Fibroblast of lung (primary cell): ENCODE data around the gene ZNF547. TPM values are rescaled to one million over a fixed set of nuclear protein-coding genes. Genes with fewer than 3 reads are reported as not detected.
"Not testable (repeated sequence)": the region's sequence is repeated elsewhere in the genome, so short reads cannot be mapped to it uniquely, and the experiment has no call there.

Source experiments
- DNase-seq, 2 donors: peaks; one replicate each; pipeline versions ENCODE4 v3.0.0 to v3.0.0-alpha.2; 2010; ENCODE audit warnings: low read depth in 2 of 2
- H2AFZ ChIP-seq: 2 replicates; pipeline ENCODE4 v1.5.1; 2012; ENCODE audit warnings: low read length, control low read depth, inconsistent platforms
- H3K27ac ChIP-seq: 2 replicates; pipeline ENCODE4 v1.5.1; 2011; ENCODE audit warnings: low read length, control low read depth; ENCODE audit not compliant: insufficient read depth
- H3K27me3 ChIP-seq: 2 replicates; pipeline ENCODE4 v1.5.1; 2011; ENCODE audit warnings: mild to moderate bottlenecking, low read length; ENCODE audit not compliant: control insufficient read depth, insufficient read depth
- H3K36me3 ChIP-seq: 2 replicates; pipeline ENCODE4 v1.5.1; 2011; ENCODE audit warnings: low read length; ENCODE audit not compliant: control insufficient read depth, insufficient read depth
- H3K4me1 ChIP-seq: 2 replicates; pipeline ENCODE4 v1.5.1; 2011; ENCODE audit warnings: low read length; ENCODE audit not compliant: control insufficient read depth, insufficient read depth; ENCODE audit errors: extremely low read depth
- H3K4me2 ChIP-seq: 2 replicates; pipeline ENCODE4 v1.5.1; 2011; ENCODE audit warnings: low read length, control low read depth; ENCODE audit not compliant: insufficient read depth; ENCODE audit errors: extremely low read depth
- H3K4me3 ChIP-seq, 4 experiments: fragments of 200-600 bp in 1 of 4; sonication (generic) in 1 of 4; replicated peaks in 1 of 4; 2 replicates each; pipeline ENCODE4 v1.5.1; 2011 to 2016; ENCODE audit warnings: low read length in 4 of 4, low read depth in 3 of 4, mild to moderate bottlenecking in 3 of 4, control low read depth in 2 of 4, inconsistent platforms in 1 of 4, mixed read lengths in 1 of 4; ENCODE audit not compliant: insufficient read depth in 1 of 4; ENCODE audit errors: control extremely low read depth in 1 of 4
- H3K79me2 ChIP-seq: 2 replicates; pipeline ENCODE4 v1.5.1; 2012; ENCODE audit warnings: mild to moderate bottlenecking, low read length, inconsistent platforms; ENCODE audit not compliant: control insufficient read depth, insufficient read depth
- H3K9ac ChIP-seq: 2 replicates; pipeline ENCODE4 v1.5.1; 2011; ENCODE audit warnings: mild to moderate bottlenecking, low read length, control low read depth; ENCODE audit not compliant: insufficient read depth
- H3K9me3 ChIP-seq: 2 replicates; pipeline ENCODE4 v1.5.1; 2012; ENCODE audit warnings: low read depth, low read length; ENCODE audit not compliant: control insufficient read depth, insufficient read depth
- H4K20me1 ChIP-seq: 2 replicates; pipeline ENCODE4 v1.5.1; 2011; ENCODE audit warnings: low read length; ENCODE audit not compliant: control insufficient read depth, insufficient read depth; ENCODE audit errors: extremely low read depth
- CTCF ChIP-seq, 2 donors: IDR thresholded peaks in 1 of 2; conservative IDR thresholded peaks in 1 of 2; 1 replicate in 1 of 2; 2 replicates in 1 of 2; pipeline ENCODE4 v1.5.1; 2011 to 2012; ENCODE audit warnings: low read length in 2 of 2, control low read depth in 1 of 2, inconsistent platforms in 1 of 2, low read depth in 1 of 2, mild to moderate bottlenecking in 1 of 2
- EZH2 ChIP-seq: IDR thresholded peaks from 2 replicates; pipeline ENCODE4 v1.5.1; 2012; ENCODE audit warnings: low read length, control low read depth, mild to moderate bottlenecking; ENCODE audit errors: missing control alignments
- polyA plus RNA-seq, 2 donors: library from polyadenylated mRNA; depleted of rRNA in 1 of 2; stranded (reverse) in 1 of 2; unstranded in 1 of 2; fragments of >200 nt; gene quantifications; 2 replicates each; pipeline ENCODE4 v1.2.1, GENCODE V29; 2011 to 2012; ENCODE audit warnings: missing spikeins in 1 of 2
- total RNA-seq: library from RNA; depleted of rRNA; stranded (reverse); fragments of >200 nt; gene quantifications from 2 replicates; pipeline ENCODE4 v1.2.1, GENCODE V29; 2014

Gene ZNF547
- total and polyA plus RNA-seq, 2 donors (not counting 1 experiment from before 2014, with no cell fraction given) = 2.7 to 6.1 TPM

DNA sequence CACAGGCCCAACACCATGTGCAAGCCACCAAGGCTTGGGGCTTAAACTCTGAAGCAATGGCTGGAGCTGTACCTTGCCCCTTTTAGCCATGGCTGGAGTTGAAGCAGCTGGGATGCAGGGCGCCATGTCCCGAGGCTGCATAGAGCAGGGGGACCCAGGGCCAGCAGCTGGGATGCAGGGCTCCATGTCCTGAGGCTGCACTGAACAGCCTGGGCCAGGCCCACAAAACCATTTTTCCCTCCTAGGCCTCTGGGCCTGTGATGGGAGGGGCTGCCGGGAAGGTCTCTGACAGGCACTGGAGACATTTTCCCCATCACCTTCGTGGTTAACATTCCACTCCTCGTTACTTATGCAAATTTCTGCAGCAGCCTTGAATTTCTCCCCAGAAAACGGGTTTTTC is 10.8 kb downstream of the ZNF547 start:
- Histone ChIP-seq H3K9ac (no peak overlapping the region), H4K20me1 (no peaks in the 10 kb centered on the region), H3K27me3 (no peaks in the 10 kb centered on the region), H3K9me3 (peaks cover 10% of the 10 kb centered on the region), H3K79me2 (no peaks in the 10 kb centered on the region), H3K36me3 (peaks cover 4% of the 10 kb centered on the region), H3K4me3 (no peak overlapping the region), H3K4me1 (no peaks in the 10 kb centered on the region), H2AFZ (no peak overlapping the region), H3K4me2 (no peak overlapping the region), H3K27ac (no peak overlapping the region)
- DNase-seq = no peak
- TF ChIP-seq CTCF (conservative IDR thresholded peaks at IDR 0.05 in 1 of 2, IDR thresholded peaks at IDR 0.05 in 1 of 2; ENCODE audit: low read depth in 1 of 2, low read length in 2 of 2) (no peak), EZH2 (no peak)

- H4K20me1 ChIP-seq, H3K4me3 ChIP-seq, H2AFZ ChIP-seq, H3K79me2 ChIP-seq, H3K4me1 ChIP-seq, DNase-seq, H3K36me3 ChIP-seq, H3K27me3 ChIP-seq, H3K27ac ChIP-seq, H3K9ac ChIP-seq, H3K4me2 ChIP-seq: not testable (repeated sequence)
- peaks cover 10% of the 10 kb centered on the region for H3K9me3 ChIP-seq
Observed at GRCh38 chr19:57374647-57375046, 11.3 kb downstream of the ZNF547 start.

DNA sequence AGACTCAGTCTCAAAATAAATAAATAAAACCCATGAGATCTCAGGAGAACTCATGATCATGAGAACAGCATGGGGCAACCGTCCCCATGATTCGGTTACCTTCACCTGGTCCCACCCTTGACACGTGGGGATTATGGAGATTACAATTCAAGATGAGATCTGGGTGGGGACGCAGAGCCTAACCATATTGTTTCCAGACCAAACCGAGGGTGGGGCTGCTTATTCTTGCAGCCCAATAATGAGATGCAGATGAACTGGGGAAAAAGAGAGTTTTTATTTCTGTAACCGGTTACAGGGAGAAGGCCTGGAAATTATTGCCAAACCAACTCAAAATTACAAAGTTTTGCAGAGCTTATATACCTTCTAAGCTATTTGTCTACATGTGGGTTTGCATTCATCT is 12.8 kb downstream of the ZNF547 start:
- TF ChIP-seq CTCF (conservative IDR thresholded peaks at IDR 0.05 in 1 of 2, IDR thresholded peaks at IDR 0.05 in 1 of 2; ENCODE audit: low read depth in 1 of 2, low read length in 2 of 2) (no peak), EZH2 (no peak)

More for the DNA sequence above, 12.8 kb downstream of the ZNF547 start:
- Histone ChIP-seq H3K27ac (no peak overlapping the region), H3K9ac (no peak overlapping the region), H2AFZ (no peak overlapping the region), H3K36me3 (peaks cover 4% of the 10 kb centered on the region), H3K79me2 (no peaks in the 10 kb centered on the region), H4K20me1 (no peaks in the 10 kb centered on the region), H3K4me1 (no peaks in the 10 kb centered on the region), H3K4me3 (no peak overlapping the region), H3K9me3 (peaks cover 10% of the 10 kb centered on the region), H3K27me3 (no peaks in the 10 kb centered on the region), H3K4me2 (no peak overlapping the region)
- no peak for DNase-seq
